Bronchial epithelial cell (primary cell): Measurements from ENCODE around the gene OR2T6. TPM values are rescaled to one million over a fixed set of nuclear protein-coding genes. Genes with fewer than 3 reads are reported as not detected.

Experiments
- DNase-seq: peaks from one replicate; pipeline ENCODE4 v3.0.0-alpha.2; 2010; ENCODE audit warnings: low read depth
- FAIRE-seq: peaks from 2 replicates; lab custom pipeline; 2011; peaks lifted over from hg19 to GRCh38; lab: Jason Lieb, UNC
- H3K27me3 ChIP-seq: 2 replicates; pipeline ENCODE4 v1.5.1; 2011; ENCODE audit warnings: low read length; ENCODE audit not compliant: control insufficient read depth, insufficient read depth
- H3K36me3 ChIP-seq: 2 replicates; pipeline ENCODE4 v1.5.1; 2011; ENCODE audit warnings: low read length; ENCODE audit not compliant: control insufficient read depth, insufficient read depth
- H3K4me3 ChIP-seq: 2 replicates; pipeline ENCODE4 v1.5.1; 2011; ENCODE audit warnings: mild to moderate bottlenecking, low read depth, low read length, control low read depth
- CTCF ChIP-seq: IDR thresholded peaks from 2 replicates; pipeline ENCODE4 v1.5.1; 2011; ENCODE audit warnings: mild to moderate bottlenecking, moderate library complexity, low read length, control low read depth, inconsistent platforms; ENCODE audit not compliant: insufficient read depth, severe bottlenecking
- total RNA-seq: library from RNA; depleted of rRNA; stranded (reverse); fragments of >200 nt; gene quantifications from 2 replicates; pipeline ENCODE4 v1.2.1, GENCODE V29; 2014

OR2T6 gene
- total RNA-seq, 1 donor from 2014 or later: not detected

GRCh38 chr1:248393050-248393449 lies 17.5 kb downstream of the OR2T6 start:
- no peaks in the 10 kb centered on the region for H3K36me3 ChIP-seq
- FAIRE-seq (no peak), DNase-seq (no peak)
- no peaks in the 10 kb centered on the region for H3K27me3 ChIP-seq
- no peak for TF ChIP-seq CTCF
- no peak overlapping the region for H3K4me3 ChIP-seq

GRCh38 chr1:248402748-248403147 lies 27.2 kb downstream of the OR2T6 start, which contains the start of gene OR2T1:
OR2T1 (plus strand) TSS chr1:248403048; CDS start chr1:248406148, 3,100 bp downstream.
- no peak for TF ChIP-seq CTCF
- Histone ChIP-seq H3K4me3 (no peak within 1 kb of the TSS), H3K36me3 (no peaks in the 10 kb centered on the region), H3K27me3 (no peaks in the 10 kb centered on the region)
- DNase-seq (no peak), FAIRE-seq (no peak)

GRCh38 chr1:248404024-248404423 lies 28.5 kb downstream of the OR2T6 start:
- H3K4me3 ChIP-seq: no peak overlapping the region
- peak; percentile 99 for FAIRE-seq
- peak; percentile 19 for DNase-seq
- no peaks in the 10 kb centered on the region for H3K27me3 ChIP-seq
- no peaks in the 10 kb centered on the region for H3K36me3 ChIP-seq
- no peak for TF ChIP-seq CTCF

- no peaks in the 10 kb centered on the region for H3K27me3 ChIP-seq
- no peak for TF ChIP-seq CTCF
- FAIRE-seq (no peak), DNase-seq (no peak)
- no peaks in the 10 kb centered on the region for H3K36me3 ChIP-seq
- H3K4me3 ChIP-seq: no peak overlapping the region
Measured at GRCh38 chr1:248406721-248407692, 31.5 kb downstream of the OR2T6 start.

GRCh38 chr1:248416226-248416625 lies 40.7 kb downstream of the OR2T6 start:
- no peak for DNase-seq
- no peak for TF ChIP-seq CTCF
- FAIRE-seq: no peak
- no peaks in the 10 kb centered on the region for H3K36me3 ChIP-seq
- no peak overlapping the region for H3K4me3 ChIP-seq
- no peaks in the 10 kb centered on the region for H3K27me3 ChIP-seq
